Kidney capillary endothelial cell (primary cell): ENCODE data around the gene ABCF3.
"Not testable (repeated sequence)": the region's sequence is repeated elsewhere in the genome, so short reads cannot be mapped to it uniquely, and the experiment has no call there.

Experiments used
- DNase-seq: peaks from one replicate; pipeline ENCODE4 v3.0.0-alpha.2; 2018; ENCODE audit warnings: low spot score

ABCF3 gene

GRCh38 chr3:184186184-184186901 is at the start of gene ABCF3:
TSS of gene ABCF3 (plus strand) at chr3:184186199. CDS start at chr3:184186208, 9 bp downstream.
- no peak for DNase-seq

- no peak for DNase-seq
Measured at GRCh38 chr3:184140436-184140835, 45.6 kb upstream of the ABCF3 start.

GRCh38 chr3:184142199-184142598 is 43.8 kb upstream of the ABCF3 start:
- DNase-seq = no peak

- no peak for DNase-seq
Measured at GRCh38 chr3:184143327-184143726, 42.7 kb upstream of the ABCF3 start.

GRCh38 chr3:184144505-184144904 is 41.5 kb upstream of the ABCF3 start:
- DNase-seq = no peak

GRCh38 chr3:184145111-184145524 is 40.9 kb upstream of the ABCF3 start:
- DNase-seq = no peak

- no peak for DNase-seq
Measured at GRCh38 chr3:184145751-184146270, 40.2 kb upstream of the ABCF3 start.

- no peak for DNase-seq
Measured at GRCh38 chr3:184148076-184148475, 37.9 kb upstream of the ABCF3 start.

GRCh38 chr3:184149123-184149522 is 36.9 kb upstream of the ABCF3 start:
- no peak for DNase-seq

GRCh38 chr3:184149770-184150169 is 36.2 kb upstream of the ABCF3 start:
- not testable (repeated sequence) for DNase-seq

- DNase-seq = no peak
Measured at GRCh38 chr3:184154885-184155643, 30.9 kb upstream of the ABCF3 start, which contains the start of gene DVL3. TSS of gene DVL3 (plus strand) at chr3:184155377. CDS start at chr3:184155636, 259 bp downstream.

- DNase-seq = no peak
Measured at GRCh38 chr3:184155644-184156521, 30.1 kb upstream of the ABCF3 start.

- no peak for DNase-seq
Measured at GRCh38 chr3:184156522-184156955, 29.5 kb upstream of the ABCF3 start.

GRCh38 chr3:184157206-184157605 is 28.8 kb upstream of the ABCF3 start:
- DNase-seq = no peak

GRCh38 chr3:184158404-184158803 is 27.6 kb upstream of the ABCF3 start:
- DNase-seq = no peak

GRCh38 chr3:184160456-184160855 is 25.5 kb upstream of the ABCF3 start:
- DNase-seq = no peak

GRCh38 chr3:184162571-184163070 is 23.4 kb upstream of the ABCF3 start:
- DNase-seq = not testable (repeated sequence)

GRCh38 chr3:184164648-184165330 is 21.2 kb upstream of the ABCF3 start:
- no peak for DNase-seq

- DNase-seq = no peak
Measured at GRCh38 chr3:184165543-184165942, 20.5 kb upstream of the ABCF3 start.

- no peak for DNase-seq
Measured at GRCh38 chr3:184166671-184167070, 19.3 kb upstream of the ABCF3 start.

- DNase-seq = no peak
Measured at GRCh38 chr3:184167786-184168185, 18.2 kb upstream of the ABCF3 start.
